PFSK-1 (cell line): Measurements from ENCODE around the gene DCAF12.

Experiments
- FOXP2 ChIP-seq: optimal IDR thresholded peaks from 2 replicates; pipeline ENCODE3; 2011; ENCODE audit warnings: borderline replicate concordance, control low read depth, inconsistent platforms; ENCODE audit not compliant: insufficient read depth; ENCODE audit errors: extremely low read length, extremely low read depth
- POLR2AphosphoS5 ChIP-seq: IDR thresholded peaks from 2 replicates; pipeline ENCODE4 v1.6.1; 2012; ENCODE audit warnings: low read depth, mild to moderate bottlenecking, control low read depth, low read length, moderate library complexity
- SIN3A ChIP-seq: IDR thresholded peaks from 2 replicates; pipeline ENCODE4 v1.6.1; 2012; ENCODE audit warnings: mild to moderate bottlenecking, low read length, moderate library complexity, borderline replicate concordance; ENCODE audit not compliant: insufficient read depth
- TAF1 ChIP-seq: IDR thresholded peaks from 2 replicates; pipeline ENCODE4 v1.6.1; 2012; ENCODE audit warnings: low read length, control low read depth, borderline replicate concordance; ENCODE audit not compliant: insufficient read depth
- TF ChIP-seq, protein P1 (sequence below), 2 experiments: IDR thresholded peaks; 2 replicates each; pipeline versions ENCODE4 v1.6.1 to v1.8.0; 2011 to 2012; ENCODE audit warnings: low read depth in 2 of 2, low read length in 2 of 2, control low read depth in 1 of 2, inconsistent platforms in 1 of 2, mild to moderate bottlenecking in 1 of 2, moderate library complexity in 1 of 2; ENCODE audit not compliant: insufficient read depth in 1 of 2

DCAF12 gene

DNA sequence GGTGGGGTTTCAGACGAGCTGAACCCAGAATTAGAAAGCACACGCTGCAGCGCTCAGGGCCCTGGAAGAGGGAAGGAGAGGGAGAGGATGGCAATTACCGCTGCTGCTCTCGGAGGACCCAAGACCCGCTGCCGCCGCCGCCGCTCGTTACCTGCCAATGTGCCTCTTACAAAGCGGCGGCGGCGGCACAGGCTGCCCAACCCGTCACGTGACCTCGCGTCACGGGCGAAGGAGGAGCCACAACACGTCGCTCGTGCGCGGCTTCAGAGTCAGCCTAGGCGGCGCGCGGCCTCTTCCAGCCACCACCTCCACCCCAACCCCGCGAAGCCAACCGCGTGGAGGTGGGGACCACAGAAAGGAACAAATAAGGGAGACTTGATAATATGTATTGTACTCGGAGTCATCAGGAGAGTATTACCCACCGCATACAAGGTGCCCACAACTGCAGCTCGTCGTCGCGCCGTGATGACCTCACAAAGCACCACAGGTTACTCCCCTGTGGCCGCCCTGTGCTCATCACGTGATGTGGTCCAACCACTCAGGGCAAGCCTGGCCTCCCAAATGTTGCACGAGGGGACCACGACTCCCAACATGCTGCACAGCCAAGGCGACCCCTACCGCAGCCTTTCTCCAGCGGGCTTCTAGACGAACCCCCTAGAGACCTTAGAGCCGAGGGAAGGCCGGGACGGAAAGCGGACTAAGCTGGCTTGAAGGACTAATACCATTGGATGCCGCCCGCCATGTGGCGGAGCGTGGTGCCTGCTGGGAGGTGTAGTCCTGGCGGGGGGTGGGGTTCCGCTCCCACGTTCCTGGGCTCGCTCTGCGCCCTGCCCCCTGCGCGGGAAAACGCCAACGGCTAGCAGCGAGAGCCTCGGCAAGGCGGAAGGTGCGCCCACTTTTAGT is 77.5 kb downstream of the DCAF12 start, which contains the start of gene UBAP2:
Gene UBAP2, minus strand, starts transcription at position 161 of the 903 bp plus-strand sequence. CDS start 31,739 bp downstream, outside the sequence.
- TF ChIP-seq POLR2AphosphoS5 (peak; percentile 90), SIN3A (no peak), TAF1 (peak; percentile 79; the same call in 1 of the 2 replicates), FOXP2 (no peak)

DNA sequence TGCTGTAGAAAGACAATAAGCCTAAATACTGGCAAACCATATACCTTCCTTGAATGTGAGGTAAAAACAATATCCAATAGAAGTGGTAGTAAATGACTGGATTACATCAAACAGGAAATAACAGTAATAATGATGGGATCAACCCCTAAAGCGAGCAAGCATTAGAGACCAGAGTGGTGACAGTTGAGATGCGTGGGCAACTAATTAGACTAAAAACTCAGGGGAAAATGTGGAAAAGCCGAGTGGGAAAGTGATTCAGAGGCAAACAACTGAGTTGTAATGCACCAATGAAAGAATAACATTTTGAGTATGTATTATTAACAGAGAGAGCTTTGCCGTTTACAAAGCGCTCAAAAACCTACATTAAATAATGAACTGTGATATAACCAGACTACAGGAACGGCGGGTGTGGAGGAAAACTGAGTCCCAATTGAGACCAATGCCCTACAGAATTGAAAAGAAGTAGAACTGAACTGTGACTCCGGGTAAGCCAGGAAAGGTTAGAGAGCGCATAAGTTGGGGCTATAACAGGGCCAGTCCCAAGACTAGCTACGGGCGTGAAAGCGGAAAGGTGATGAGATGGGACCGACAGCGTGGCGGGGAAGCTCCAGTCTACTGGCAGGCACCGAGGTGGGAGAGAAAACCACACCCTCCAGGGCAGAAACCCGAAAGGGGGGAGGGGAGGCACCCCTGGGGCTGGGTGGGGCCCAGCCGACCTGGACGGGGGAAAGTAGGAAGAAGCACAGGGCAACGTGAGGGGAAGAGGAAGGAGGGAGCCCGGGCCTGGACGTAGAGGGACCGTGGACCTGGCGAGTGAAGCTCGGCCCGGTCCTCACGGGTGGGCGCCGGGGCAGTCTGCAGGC is 78.4 kb downstream of the DCAF12 start:
- no peak for TF ChIP-seq TAF1
- peak; percentile 14; the same call in 1 of the 2 replicates for TF ChIP-seq SIN3A

DNA sequence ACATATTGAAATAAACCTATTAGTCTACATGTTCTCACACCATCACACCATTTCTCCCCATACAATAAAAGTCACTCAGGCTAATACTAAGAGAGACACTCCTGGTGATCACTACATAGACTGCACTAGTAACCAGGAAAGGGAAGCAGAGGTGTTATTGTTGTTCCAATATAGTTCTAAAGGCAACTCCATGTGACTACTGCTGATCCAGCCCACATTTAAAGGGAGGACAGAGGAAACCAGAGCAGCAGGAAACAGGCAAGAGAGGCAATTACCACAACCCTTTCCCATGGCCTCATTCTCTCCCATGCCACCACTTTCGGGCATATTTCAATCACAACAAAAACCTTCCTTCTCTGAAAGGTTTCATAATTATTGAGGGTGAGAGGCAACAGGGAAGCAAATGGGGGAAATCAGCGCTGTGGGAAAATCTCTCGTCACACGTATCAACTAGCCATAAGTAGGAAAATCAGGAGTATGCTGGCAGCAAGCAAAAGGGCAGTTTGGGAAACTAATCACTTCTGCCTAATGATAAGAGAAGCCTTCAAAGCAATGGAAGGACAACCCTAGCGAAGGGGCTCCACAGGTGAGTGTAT is 79.6 kb downstream of the DCAF12 start:
- TF ChIP-seq, protein P1, sequence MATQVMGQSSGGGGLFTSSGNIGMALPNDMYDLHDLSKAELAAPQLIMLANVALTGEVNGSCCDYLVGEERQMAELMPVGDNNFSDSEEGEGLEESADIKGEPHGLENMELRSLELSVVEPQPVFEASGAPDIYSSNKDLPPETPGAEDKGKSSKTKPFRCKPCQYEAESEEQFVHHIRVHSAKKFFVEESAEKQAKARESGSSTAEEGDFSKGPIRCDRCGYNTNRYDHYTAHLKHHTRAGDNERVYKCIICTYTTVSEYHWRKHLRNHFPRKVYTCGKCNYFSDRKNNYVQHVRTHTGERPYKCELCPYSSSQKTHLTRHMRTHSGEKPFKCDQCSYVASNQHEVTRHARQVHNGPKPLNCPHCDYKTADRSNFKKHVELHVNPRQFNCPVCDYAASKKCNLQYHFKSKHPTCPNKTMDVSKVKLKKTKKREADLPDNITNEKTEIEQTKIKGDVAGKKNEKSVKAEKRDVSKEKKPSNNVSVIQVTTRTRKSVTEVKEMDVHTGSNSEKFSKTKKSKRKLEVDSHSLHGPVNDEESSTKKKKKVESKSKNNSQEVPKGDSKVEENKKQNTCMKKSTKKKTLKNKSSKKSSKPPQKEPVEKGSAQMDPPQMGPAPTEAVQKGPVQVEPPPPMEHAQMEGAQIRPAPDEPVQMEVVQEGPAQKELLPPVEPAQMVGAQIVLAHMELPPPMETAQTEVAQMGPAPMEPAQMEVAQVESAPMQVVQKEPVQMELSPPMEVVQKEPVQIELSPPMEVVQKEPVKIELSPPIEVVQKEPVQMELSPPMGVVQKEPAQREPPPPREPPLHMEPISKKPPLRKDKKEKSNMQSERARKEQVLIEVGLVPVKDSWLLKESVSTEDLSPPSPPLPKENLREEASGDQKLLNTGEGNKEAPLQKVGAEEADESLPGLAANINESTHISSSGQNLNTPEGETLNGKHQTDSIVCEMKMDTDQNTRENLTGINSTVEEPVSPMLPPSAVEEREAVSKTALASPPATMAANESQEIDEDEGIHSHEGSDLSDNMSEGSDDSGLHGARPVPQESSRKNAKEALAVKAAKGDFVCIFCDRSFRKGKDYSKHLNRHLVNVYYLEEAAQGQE (IDR thresholded peaks at IDR 0.05; ENCODE audit: insufficient read depth in 1 of 2, low read depth in 2 of 2, low read length in 2 of 2) = no peak
- TF ChIP-seq SIN3A = peak; percentile 90; the same call in 1 of the 2 replicates

DNA sequence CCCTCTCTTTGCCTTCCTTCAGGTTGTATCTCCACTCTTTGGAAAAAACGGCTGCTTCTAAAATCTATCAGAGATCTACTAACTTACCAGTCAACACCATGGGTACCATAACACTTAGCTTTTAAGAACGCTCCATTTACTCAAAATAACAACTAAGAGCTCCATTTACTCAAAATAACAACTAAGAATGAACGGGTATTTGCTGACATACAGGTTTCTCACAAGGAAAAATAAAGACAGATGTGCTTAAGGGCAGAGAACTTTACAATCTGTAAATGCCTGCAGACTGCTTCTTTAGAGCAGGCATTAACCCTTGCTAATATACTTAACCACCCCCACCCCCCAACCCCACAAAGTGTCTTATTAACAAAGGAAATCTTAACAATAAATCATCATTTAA is 80.6 kb downstream of the DCAF12 start:
- TF ChIP-seq TAF1 = no peak
- TF ChIP-seq, protein P1 (IDR thresholded peaks at IDR 0.05; ENCODE audit: insufficient read depth in 1 of 2, low read depth in 2 of 2, low read length in 2 of 2) = no peak
- TF ChIP-seq POLR2AphosphoS5 = no peak
- no peak for TF ChIP-seq SIN3A
- TF ChIP-seq FOXP2 = no peak

DNA sequence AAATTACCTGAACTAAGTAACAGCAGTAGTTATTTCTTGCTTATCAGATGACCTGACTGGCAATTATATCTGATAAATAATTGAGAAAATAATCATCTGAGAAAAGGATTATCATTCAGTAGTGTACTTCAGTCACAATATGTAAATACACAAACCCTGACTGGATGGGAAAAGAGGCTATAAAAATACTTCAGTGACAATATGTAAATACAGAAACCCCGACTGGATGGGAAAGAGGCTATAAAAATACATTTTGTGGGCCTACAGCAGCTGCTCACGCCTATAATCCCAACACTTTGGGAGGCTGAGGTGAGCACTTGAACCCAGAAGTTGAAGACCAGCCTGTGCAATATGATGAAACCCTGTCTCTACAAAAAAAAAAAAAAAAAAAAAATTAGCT is 88.9 kb downstream of the DCAF12 start:
- TF ChIP-seq SIN3A (no peak), POLR2AphosphoS5 (no peak), TAF1 (no peak), FOXP2 (no peak)
- TF ChIP-seq, protein P1 (IDR thresholded peaks at IDR 0.05; ENCODE audit: insufficient read depth in 1 of 2, low read depth in 2 of 2, low read length in 2 of 2) = no peak
